Kidney (tissue), 14 donors: Measurements from ENCODE around the gene ZNF438. TPM values are rescaled to one million over a fixed set of nuclear protein-coding genes. Genes with fewer than 3 reads are reported as not detected.

Experiments used
- DNase-seq, 5 donors: peaks; one replicate each; pipeline ENCODE4 v3.0.0-alpha.2; 2013 to 2020
- FAIRE-seq: peaks from 2 replicates; lab custom pipeline; 2012; peaks lifted over from hg19 to GRCh38; lab: Jason Lieb, UNC
- H3K27ac ChIP-seq, 2 donors: one replicate each; pipeline ENCODE4 v1.7.0; 2013; ENCODE audit warnings: low read depth in 2 of 2, low read length in 2 of 2, inconsistent platforms in 1 of 2
- H3K27me3 ChIP-seq: one replicate; pipeline ENCODE4 v1.7.1; 2013; ENCODE audit warnings: low read length, inconsistent platforms; ENCODE audit not compliant: control insufficient read depth, insufficient read depth
- H3K36me3 ChIP-seq, 3 donors: one replicate each; pipeline versions ENCODE4 v1.7.0 to v1.7.1; 2013; ENCODE audit warnings: low read length in 3 of 3, control low read depth in 1 of 3, inconsistent platforms in 1 of 3; ENCODE audit not compliant: insufficient read depth in 3 of 3, control insufficient read depth in 2 of 3
- H3K4me1 ChIP-seq, 3 donors: one replicate each; pipeline versions ENCODE4 v1.7.0 to v1.7.1; 2013; ENCODE audit warnings: low read length in 3 of 3, inconsistent platforms in 1 of 3, low read depth in 1 of 3; ENCODE audit not compliant: control insufficient read depth in 2 of 3, insufficient read depth in 2 of 3
- H3K4me3 ChIP-seq, 3 donors: one replicate each; pipeline versions ENCODE4 v1.7.0 to v1.8.1; 2013; ENCODE audit warnings: low read length in 3 of 3, control low read depth in 1 of 3, inconsistent platforms in 1 of 3
- H3K9ac ChIP-seq, 3 donors: one replicate each; pipeline versions ENCODE4 v1.7.0 to v1.7.1; 2013; ENCODE audit warnings: low read length in 3 of 3, control low read depth in 1 of 3, inconsistent platforms in 1 of 3
- H3K9me3 ChIP-seq, 3 donors: one replicate each; pipeline versions ENCODE4 v1.7.0 to v1.7.1; 2013; ENCODE audit warnings: low read length in 3 of 3, control low read depth in 1 of 3, inconsistent platforms in 1 of 3; ENCODE audit not compliant: control insufficient read depth in 2 of 3, insufficient read depth in 1 of 3
- intact Hi-C: fragments of 100-400 bp; cut with DNase I; formaldehyde crosslinking; loops from one replicate; pipeline ENCODE4 v1.11.1; 2022
- polyA plus RNA-seq: library from polyadenylated mRNA; stranded (reverse); fragments of 350-450 nt; fragmentation: Illumina TruSeq; extraction: RNeasy Lipid Tissue Mini Kit (QIAGEN cat#74804); gene quantifications from one replicate; pipeline ENCODE4 v1.2.3, GENCODE V29; 2014; ENCODE audit warnings: low read depth, low replicate concordance; ENCODE audit not compliant: insufficient read depth
- total RNA-seq: library from RNA; stranded (reverse); fragmentation: NEBNext Ultra II Directional; extraction: Animal tissue kit (Norgen Biotek cat#: 25700); gene quantifications from one replicate; pipeline ENCODE4 v1.2.1, GENCODE V29; 2021
- TF ChIP-seq, protein P1 (sequence below): IDR thresholded peaks from 3 replicates; pipeline ENCODE4 v1.5.1; 2012; ENCODE audit warnings: mild to moderate bottlenecking, moderate library complexity, borderline replicate concordance; ENCODE audit not compliant: insufficient read depth; ENCODE audit errors: extremely low read depth
- donor health status: control.
- donor health status: control.
- donor health status: control.
- donor health status: control.
- donor health status: control.
- donor health status: DM: yes; HTN: yes; CAD: no.
- donor health status: Normal renal cell carcinoma (clear cell type).

Gene ZNF438
- total and polyA plus RNA-seq, 2 donors from 2014 or later, result 5.9 to 9.9 TPM

DNA sequence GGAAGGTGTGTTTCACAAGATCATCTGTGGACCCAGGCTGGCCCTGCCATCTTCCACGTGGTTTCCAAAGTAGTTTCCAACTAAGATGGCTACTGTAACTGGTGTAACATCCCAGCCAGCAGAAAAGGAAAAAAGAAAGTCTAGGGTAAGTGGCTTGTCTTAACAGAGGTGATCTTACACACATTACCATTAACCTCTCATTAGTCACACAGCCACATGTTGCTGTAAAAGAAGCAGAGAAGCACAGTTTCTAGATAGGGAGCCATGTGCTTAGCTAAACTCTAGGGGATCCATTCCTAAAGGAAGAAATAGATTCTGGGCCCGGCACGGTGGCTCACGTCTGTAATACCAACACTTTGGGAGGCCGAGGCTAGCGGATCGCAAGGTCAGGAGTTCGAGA is 54.3 kb downstream of the ZNF438 start:
- intact Hi-C loops, result no loop called here
- no peak overlapping the region for H3K27ac ChIP-seq
- no peaks in the 10 kb centered on the region for H3K36me3 ChIP-seq
- H3K4me1 ChIP-seq, result peaks cover 0 to 5% (median 4%) of the 10 kb centered on the region in 3 donors
- H3K4me3 ChIP-seq, result no peak overlapping the region
- TF ChIP-seq, protein P1, sequence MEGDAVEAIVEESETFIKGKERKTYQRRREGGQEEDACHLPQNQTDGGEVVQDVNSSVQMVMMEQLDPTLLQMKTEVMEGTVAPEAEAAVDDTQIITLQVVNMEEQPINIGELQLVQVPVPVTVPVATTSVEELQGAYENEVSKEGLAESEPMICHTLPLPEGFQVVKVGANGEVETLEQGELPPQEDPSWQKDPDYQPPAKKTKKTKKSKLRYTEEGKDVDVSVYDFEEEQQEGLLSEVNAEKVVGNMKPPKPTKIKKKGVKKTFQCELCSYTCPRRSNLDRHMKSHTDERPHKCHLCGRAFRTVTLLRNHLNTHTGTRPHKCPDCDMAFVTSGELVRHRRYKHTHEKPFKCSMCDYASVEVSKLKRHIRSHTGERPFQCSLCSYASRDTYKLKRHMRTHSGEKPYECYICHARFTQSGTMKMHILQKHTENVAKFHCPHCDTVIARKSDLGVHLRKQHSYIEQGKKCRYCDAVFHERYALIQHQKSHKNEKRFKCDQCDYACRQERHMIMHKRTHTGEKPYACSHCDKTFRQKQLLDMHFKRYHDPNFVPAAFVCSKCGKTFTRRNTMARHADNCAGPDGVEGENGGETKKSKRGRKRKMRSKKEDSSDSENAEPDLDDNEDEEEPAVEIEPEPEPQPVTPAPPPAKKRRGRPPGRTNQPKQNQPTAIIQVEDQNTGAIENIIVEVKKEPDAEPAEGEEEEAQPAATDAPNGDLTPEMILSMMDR, result no peak
- H3K27me3 ChIP-seq, result no peaks in the 10 kb centered on the region
- H3K9me3 ChIP-seq, result peaks cover 0 to 7% (median 0%) of the 10 kb centered on the region in 3 donors
- no peak overlapping the region for H3K9ac ChIP-seq
- no peak for DNase-seq
- no peak for FAIRE-seq

DNA sequence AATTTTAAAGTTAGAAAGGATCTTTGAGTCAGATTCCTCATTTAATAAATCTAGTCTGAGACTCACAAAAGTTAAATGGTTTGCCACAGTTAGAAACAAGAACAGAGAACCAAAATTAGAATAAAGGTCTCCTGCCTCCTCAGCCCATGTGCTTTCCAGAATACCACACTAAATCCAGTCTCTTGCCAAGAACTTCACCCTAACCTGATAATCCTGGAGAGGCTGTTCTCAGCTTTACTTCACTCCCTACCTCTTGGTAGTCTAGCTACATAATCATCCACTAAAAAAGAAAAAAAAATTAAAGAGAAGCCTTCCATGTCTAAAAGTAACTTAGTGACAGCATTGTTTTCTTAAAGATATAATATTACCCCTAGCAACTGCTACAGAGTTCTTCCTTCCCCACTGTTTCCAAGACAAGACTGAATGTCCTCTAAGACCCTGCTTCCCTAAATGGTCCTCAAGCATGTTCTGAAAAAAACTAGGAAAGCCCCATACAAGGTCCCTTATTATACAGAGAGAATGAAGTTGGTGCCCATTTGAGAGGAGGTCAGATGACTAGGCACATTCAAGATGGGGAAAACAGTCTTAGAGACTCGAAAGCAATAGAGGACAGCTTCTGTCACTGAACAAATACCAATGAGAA is 56.8 kb downstream of the ZNF438 start:
- intact Hi-C loops, result no loop called here

DNA sequence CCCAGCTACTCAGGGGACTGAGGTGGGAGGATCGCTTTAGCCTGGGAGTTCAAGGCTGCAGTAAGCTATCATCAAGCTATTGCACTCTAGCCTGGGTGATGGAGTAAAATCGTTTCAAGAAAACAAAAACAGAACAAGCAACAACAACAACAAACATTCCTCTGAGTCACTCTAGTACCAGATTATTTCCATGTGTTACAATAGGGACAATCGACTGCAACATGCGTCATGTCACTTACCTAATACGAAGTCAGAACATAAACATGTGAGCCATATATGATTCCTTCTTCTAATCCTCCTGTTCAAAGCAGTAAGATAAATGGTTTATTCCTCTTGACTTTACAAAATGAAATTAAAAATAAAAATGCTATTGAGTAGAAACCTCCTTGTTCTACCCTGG is 57.3 kb downstream of the ZNF438 start:
- TF ChIP-seq, protein P1, result no peak
- Histone ChIP-seq H3K36me3 (no peaks in the 10 kb centered on the region), H3K4me1 (no peaks in the 10 kb centered on the region), H3K4me3 (no peak overlapping the region), H3K9me3 (peaks cover 0 to 4% (median 0%) of the 10 kb centered on the region in 3 donors), H3K9ac (no peak overlapping the region), H3K27ac (no peak overlapping the region), H3K27me3 (no peaks in the 10 kb centered on the region)
- FAIRE-seq (no peak), DNase-seq (no peak)
- intact Hi-C loops, result no loop called here

More for the DNA sequence above, 56.8 kb downstream of the ZNF438 start:
- Histone ChIP-seq H3K27ac (no peak overlapping the region), H3K9me3 (peaks cover 0 to 7% (median 0%) of the 10 kb centered on the region in 3 donors), H3K4me1 (no peaks in the 10 kb centered on the region), H3K27me3 (no peaks in the 10 kb centered on the region), H3K9ac (no peak overlapping the region), H3K36me3 (no peaks in the 10 kb centered on the region), H3K4me3 (no peak overlapping the region)
- DNase-seq, result peak in 1 of 5 donors; percentile 26
- no peak for FAIRE-seq
- TF ChIP-seq, protein P1, result no peak
